Stomach (tissue), 4 donors: ENCODE measurements around the gene ARL13A.

ENCODE experiments used
- CTCF ChIP-seq, 7 experiments: fragments of 450-650 bp in 4 of 7; fragments of 200-600 bp in 3 of 7; sonication (generic) in 3 of 7; IDR thresholded peaks; one replicate each; pipeline ENCODE4 v1.5.1; 2016 to 2019; ENCODE audit warnings: antibody characterized with exemption in 7 of 7, control low read depth in 2 of 7, mild to moderate bottlenecking in 1 of 7
- EP300 ChIP-seq: sonication (generic); formaldehyde crosslinking; IDR thresholded peaks from one replicate; pipeline ENCODE4 v1.6.1; 2017; ENCODE audit warnings: antibody characterized with exemption

GRCh38 chrX:101022020-101022419 is 52.5 kb downstream of the ARL13A start:
- TF ChIP-seq CTCF (IDR thresholded peaks at IDR 0.05) (no peak), EP300 (no peak)
